HG02642 (cell line): ENCODE measurements around the gene ATL3.
"Not testable (repeated sequence)": the region's sequence is repeated elsewhere in the genome, so short reads cannot be mapped to it uniquely, and the experiment has no call there.

ENCODE experiments used
- ATAC-seq: cut with Tn5 transposase; IDR thresholded peaks from one replicate; pipeline ENCODE4 v1.9.1; 2021; ENCODE audit warnings: mild to moderate bottlenecking; ENCODE audit not compliant: unreplicated experiment, poor library complexity

Gene ATL3

DNA sequence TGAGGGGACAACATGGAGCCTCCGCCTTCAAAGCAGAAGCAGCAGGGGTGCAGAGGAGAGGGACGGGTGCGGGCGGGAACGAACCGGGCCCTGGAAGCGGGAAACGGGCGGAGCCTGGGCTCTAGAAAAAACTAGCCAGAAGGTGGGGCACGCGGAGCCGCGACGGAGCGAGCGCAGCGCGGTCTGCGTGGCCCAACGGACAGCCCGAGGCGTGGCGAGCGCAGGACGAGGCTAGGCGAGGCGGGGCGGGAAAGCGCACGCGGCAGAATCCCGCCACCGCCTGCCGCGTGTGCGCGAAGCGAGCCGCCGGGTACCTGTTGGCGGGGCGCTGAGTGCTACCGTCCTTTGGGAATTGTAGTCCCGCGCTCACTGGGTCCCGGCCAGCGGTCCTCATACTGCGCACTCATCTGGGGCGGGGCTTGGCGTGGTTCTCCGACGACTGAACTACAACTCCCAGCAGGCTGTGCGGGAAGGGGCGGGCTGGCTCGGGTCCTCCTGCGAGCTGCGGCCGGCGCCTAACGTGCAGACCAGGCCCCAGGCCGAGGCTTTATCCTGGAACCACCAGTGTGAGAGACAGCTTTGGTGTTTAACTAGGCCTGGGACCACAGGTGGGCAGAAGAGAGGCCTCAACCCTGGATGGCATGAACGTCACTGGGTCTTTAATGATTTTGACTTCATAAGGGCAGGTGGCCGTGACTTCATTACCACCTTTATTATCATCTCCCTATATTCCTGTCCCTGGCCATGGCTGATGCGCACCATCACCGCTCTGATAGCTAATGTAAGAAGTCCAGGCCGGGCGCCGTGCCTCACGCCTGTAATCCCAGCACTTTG, at the start of gene ATL3:
TSS of gene ATL3 (minus strand) at position 55 of the 834 bp plus-strand sequence. CDS start at position 14, 41 bp downstream.
- peak; percentile 86 for ATAC-seq

GRCh38 chr11:63720611-63721010, 49.4 kb upstream of the ATL3 start:
- ATAC-seq, result no peak

DNA sequence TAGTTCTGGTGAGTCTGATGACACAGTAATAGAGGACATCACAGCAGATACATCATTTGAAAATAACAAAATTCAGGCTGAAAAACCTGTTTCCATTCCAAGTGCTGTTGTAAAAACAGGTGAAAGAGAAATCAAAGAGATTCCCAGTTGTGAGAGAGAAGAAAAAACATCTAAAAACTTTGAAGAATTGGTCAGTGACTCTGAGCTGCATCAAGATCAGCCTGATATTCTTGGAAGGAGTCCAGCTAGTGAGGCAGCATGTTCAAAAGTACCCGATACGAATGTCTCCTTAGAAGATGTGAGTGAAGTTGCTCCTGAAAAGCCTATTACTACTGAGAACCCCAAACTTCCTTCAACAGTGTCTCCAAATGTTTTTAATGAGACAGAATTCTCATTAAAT, 48.8 kb upstream of the ATL3 start:
- ATAC-seq, result no peak

GRCh38 chr11:63719001-63719400, 47.8 kb upstream of the ATL3 start:
- ATAC-seq, result no peak

- no peak for ATAC-seq
Measured at GRCh38 chr11:63716046-63716445, 44.9 kb upstream of the ATL3 start.

- ATAC-seq, result no peak
Measured at GRCh38 chr11:63713766-63714165, 42.6 kb upstream of the ATL3 start.

DNA sequence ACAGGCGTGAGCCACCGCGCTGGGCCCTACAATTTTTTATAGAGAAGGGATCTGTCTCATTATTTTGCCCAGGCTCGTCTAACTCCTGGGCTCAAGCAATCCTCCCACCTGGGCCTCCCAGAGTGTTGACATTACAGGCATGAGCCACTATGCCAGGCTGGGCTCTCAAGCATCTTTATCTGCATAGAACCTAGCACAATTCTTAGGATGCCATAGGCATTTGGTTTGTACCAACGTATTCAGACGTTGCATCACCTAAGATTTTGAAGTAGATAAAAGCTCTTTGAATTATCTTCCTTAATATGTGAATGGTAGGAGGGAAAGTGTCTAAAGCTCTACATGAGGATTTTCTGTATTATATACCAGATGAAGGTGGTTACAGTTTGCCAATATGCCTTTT, 40.7 kb upstream of the ATL3 start:
- ATAC-seq, result no peak

GRCh38 chr11:63710476-63711217, 39.5 kb upstream of the ATL3 start:
- no peak for ATAC-seq

DNA sequence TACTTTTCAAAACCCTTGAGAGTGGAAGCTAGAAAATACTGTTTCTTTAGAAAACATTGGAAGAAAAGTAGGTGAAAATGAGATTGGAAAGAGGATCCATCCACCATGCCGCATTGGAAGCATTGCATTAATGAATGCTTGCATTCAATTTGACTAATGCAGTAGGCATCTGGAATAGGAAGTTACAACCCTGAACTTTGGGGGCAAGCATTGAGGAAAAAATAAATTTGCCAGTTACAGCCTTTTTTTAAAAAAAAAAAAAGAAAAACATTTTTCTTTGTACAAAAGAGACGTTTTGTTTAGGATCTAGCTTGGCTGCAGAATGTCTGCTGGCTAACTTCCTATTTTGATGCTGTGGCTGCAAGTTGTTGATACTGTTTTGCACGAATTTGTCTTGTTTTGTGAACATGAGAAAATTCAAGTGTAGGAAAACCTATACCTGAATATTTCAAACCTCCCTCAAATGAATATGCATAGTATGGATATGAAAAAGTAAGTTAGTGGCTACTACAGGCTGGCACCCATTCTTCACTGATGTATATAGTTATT, 38.2 kb upstream of the ATL3 start:
- no peak for ATAC-seq

- ATAC-seq, result no peak
Measured at GRCh38 chr11:63708764-63709163, 37.6 kb upstream of the ATL3 start.

GRCh38 chr11:63705526-63705925, 34.4 kb upstream of the ATL3 start:
- no peak for ATAC-seq

GRCh38 chr11:63699896-63700295, 28.7 kb upstream of the ATL3 start:
- no peak for ATAC-seq

- ATAC-seq, result no peak
Measured at GRCh38 chr11:63698976-63699733, 28.0 kb upstream of the ATL3 start.

GRCh38 chr11:63694596-63694995, 23.4 kb upstream of the ATL3 start:
- no peak for ATAC-seq

- ATAC-seq, result no peak
Measured at GRCh38 chr11:63687845-63688244, 16.7 kb upstream of the ATL3 start.

GRCh38 chr11:63686926-63687325, 15.8 kb upstream of the ATL3 start:
- ATAC-seq, result no peak

- not testable (repeated sequence) for ATAC-seq
Measured at GRCh38 chr11:63685158-63685721, 14.1 kb upstream of the ATL3 start.

DNA sequence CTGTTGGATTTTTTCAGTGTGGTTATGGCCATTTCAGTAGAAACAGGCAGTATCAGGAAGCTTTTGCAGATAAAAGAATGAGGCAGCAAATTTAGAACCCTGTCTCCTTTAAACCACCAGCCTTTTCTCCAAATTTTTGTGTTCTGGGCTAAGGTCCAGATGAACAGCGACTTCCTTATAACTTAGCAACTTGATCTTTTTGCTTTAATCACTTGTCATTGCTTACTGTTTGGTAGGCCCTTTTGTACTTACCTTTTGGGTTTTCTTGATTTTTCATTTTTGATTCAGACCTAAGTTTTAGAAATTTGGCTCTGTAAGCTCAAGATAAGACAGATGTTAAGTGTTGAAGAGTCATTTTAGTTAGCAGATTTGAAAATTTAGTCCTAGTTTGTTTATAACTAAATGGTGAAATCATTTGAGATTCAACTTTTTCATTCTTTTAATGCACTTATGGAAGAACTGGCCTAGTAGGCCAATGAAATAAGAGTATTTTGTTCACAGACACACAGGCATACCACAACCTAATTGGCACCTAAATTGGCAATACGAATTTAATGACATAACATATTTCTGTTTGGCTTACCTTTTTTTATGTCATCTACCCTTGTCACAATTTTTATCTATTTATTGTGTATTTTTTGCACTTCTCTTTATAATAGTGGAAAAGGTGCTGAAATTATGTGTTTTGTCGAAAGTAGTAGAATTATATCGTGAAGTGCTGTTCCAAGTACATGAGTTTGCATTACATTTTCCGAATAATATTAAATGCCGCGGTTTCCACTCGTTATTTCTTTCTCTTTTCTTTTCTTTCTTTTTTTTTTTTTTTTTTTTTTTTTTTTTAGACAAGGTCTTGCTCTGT, 12.2 kb upstream of the ATL3 start:
- ATAC-seq, result no peak
